MV-4-11 (cell line): ENCODE results near the gene LPP.

ENCODE experiments used
- DNase-seq: peaks from one replicate; lab custom pipeline; 2025; lab: John Stamatoyannopoulos, UW

LPP gene

GRCh38 chr3:188546835-188547670 is 393.1 kb downstream of the LPP start:
- DNase-seq = no peak

DNA sequence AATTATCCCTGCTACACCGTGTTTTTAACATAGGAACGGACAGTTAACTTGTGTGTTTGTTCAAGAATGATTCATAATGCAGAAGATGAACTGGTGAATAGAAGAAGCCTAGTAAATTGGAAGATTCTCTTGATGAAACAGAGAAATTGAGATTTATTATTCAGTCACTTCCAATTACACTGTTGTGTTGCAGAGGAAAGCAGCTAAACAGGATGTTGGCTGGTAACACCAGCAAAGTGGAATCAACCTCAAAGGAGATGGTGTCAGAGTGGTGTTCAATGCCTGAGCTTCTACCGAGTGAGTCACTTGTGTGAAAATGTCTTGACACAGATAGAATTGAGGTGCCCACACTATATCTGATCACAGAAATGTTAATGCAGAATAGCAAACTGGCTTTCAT is 399.6 kb downstream of the LPP start:
- no peak for DNase-seq

- no peak for DNase-seq
Observed at GRCh38 chr3:188554404-188554803, 400.4 kb downstream of the LPP start.

DNA sequence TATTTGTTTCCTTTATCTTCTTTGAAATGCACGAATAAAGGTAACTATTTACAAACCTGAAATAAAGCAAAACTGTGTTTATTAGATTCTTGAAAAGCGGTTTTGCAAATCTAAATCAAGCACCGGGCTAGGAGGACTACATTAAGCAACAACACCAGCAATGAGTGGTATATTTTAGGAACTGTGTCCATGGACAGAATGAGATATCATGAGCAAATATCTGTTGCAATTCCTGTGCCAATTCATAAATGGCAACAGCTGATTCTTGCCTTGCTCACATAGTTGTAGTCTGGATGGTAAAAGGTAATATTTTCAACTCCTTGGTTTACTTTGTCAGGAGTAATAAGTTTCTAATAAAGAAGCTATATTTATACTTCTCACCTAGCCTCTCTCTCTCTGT is 403.3 kb downstream of the LPP start:
- peak; percentile 7 for DNase-seq

- DNase-seq = peak; percentile 39
Observed at GRCh38 chr3:188558343-188559071, 404.6 kb downstream of the LPP start.

- DNase-seq = no peak
Observed at GRCh38 chr3:188559072-188559429, 405.1 kb downstream of the LPP start.

- no peak for DNase-seq
Observed at GRCh38 chr3:188559856-188560255, 405.9 kb downstream of the LPP start.

- DNase-seq = no peak
Observed at GRCh38 chr3:188562144-188562543, 408.2 kb downstream of the LPP start.

DNA sequence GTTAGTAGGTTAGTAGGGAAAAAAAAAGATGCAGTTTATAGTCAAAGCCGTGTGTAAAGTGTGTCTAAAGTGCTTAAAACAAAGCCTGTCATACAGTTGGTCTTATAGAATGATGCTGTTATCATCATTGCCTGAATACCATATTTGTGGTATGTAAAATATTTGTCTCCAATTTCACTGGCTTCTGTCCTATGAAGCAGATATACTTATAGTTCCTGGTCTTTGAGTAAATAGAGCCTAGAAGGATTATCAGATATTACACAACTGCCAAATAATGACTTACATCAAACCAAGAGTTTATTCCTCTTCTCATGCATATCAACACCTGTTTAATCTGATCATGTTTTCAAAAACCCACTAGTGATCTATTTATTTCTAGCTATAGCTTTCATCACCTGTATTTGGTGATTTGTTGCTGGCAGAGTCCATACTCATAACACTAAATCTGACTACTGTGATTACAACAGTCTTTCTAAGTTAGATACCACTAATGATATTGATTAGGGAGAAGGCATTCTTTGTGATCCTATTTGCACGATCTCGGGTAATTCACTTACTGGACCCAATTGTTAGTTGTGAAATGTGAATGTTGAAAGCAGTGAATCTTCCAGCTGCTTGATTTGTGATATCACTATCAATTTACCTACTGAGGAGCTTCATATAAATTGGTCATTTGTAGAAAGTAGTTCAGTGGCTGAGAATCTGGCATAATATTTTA is 413.7 kb downstream of the LPP start:
- no peak for DNase-seq

DNA sequence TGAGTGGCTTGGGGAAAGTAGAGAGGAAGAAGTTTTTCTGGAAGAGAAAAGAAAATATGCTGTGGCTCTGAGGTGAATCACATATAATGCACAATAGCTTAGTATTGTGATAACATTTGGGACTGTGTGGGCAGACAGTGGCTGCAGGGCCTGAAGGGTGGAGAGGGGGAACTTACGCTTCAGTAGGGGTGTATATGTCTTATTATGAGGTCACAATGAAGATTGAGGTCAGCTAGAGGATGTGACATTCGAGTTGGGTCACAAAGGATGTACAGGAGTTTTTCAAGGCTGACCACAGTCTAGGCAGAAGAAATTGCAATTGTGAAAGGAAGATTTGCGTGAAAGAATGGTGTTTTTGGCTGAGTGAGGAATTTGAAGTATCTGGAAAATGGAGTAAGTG is 414.8 kb downstream of the LPP start:
- no peak for DNase-seq

DNA sequence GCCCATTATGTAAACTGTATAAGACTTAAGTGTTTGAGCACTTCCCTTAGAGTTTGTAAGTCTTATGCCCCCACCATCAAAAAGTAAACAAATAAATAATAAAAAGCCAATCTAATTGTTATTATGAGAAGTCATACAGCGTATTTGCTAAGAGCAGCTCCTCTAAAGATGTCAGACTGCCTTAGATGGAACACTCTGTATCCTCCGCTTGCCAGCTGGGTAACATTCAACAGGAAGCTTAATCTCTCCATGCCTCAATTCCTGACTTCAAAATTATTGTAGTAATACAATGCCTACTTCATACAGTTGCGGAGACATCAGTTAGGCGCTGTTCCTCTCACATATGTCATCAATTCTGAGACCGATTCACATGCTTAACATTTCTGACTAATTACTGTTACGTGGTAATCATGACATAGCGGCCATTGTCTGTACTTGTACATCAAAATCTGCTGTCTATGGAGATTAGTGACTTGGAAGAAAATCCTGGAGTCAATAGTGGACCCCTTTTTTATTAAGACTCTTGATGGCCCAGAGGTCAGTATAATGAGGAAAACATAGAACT is 417.7 kb downstream of the LPP start:
- DNase-seq = no peak

DNA sequence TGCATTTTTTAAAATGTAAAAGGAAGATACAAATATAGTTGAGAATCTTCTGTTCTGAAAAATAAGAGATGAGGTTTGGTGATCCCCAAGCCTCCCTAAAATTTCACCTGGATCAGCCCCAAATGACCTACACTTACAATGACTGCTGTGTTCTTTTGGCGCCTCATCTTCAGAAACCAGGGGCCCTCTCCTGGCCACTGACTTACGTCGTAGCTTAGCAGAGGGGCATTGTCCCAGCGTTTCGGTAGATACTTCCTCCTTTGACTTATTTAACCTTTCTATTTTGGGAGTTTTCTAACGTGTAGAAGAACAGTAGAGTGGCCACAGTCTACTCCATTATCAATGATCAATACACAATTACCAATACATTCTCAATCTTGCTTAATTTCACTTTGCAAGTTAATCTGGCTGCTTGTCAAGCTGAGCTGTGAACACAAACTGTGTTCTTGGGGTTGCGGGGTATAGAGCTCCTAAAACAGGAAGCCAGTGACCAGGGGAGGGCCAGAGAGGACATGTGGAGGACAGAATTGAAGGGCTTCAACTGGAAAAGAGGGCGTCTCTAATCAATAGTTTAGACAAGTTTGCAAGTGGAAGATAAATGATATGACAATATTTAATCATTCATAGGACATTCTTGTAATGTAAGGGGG is 419.5 kb downstream of the LPP start:
- peak; percentile 53 for DNase-seq

DNA sequence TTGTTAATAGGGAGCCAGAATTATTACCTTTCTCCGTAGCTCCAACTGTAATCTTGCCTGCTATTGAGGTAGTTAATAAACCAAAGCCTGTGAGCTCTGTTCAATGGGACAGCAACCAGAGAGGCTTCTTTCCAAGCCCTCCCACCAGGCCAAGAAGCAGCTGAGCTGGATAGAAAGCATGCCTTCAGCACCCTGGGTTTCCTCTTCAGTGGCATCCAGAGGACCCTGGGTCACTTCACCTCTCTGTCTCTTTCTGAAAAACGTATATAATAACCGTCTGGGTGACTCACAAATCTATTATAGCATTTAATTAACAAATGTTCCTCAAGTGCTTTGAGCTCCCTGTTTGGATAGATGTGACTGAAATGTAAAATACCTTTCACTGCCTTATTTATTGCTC is 420.0 kb downstream of the LPP start:
- DNase-seq = no peak

GRCh38 chr3:188574885-188575284 is 420.9 kb downstream of the LPP start:
- DNase-seq = no peak

- DNase-seq = no peak
Observed at GRCh38 chr3:188575501-188575900, 421.5 kb downstream of the LPP start.

- DNase-seq = no peak
Observed at GRCh38 chr3:188577539-188577938, 423.6 kb downstream of the LPP start.

- peak; percentile 57 for DNase-seq
Observed at GRCh38 chr3:188578576-188579363, 424.8 kb downstream of the LPP start.

- no peak for DNase-seq
Observed at GRCh38 chr3:188580223-188580622, 426.3 kb downstream of the LPP start.

DNA sequence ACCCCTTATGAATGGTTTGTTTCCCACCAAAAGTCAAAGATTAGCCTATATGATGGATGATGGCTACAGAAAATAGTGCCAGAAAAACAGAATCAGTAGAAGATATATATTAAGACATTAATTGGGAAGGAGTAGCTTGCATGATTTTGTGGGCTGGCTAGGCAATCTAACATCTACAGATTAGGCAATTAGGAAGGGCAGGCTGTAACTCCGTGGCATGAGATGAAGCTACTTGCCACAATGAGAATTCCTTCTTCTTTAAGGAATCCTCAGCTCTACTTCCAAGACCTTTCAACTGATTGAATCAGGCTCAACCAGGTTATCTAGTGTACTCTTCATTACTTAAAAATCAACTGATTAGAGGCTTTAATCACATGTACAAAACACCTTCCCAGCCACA is 426.7 kb downstream of the LPP start:
- DNase-seq = no peak

- no peak for DNase-seq
Observed at GRCh38 chr3:188581365-188581764, 427.4 kb downstream of the LPP start.

DNA sequence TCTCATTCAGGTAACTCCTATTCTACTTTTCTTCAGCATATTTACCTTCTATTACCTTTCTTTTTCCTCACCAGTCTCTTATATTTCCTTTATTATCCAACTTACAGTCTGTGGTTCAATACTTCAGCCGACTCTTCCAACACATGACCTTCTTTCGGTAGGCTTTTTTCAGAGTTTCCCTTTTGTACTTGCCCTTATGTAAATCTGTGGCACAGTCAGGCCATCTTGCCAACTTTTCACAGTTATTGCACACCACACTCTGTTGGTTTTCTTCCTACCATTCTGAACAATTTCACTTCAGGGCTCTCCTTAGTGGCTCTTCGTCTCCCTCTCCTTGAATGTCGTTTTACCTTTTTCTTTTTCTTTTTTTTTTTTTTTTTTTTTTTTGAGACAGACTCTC is 427.8 kb downstream of the LPP start:
- DNase-seq = peak; percentile 51
